HepG2 (cell line): ENCODE results near the gene PSMB3. TPM values are rescaled to one million over a fixed set of nuclear protein-coding genes. Genes with fewer than 3 reads are reported as not detected.

Experiments
- ATAC-seq: fragments of 200-7000 bp; cut with Tn5 transposase; 3 replicates; pipeline ENCODE4 v1.9.1; 2020; ENCODE audit warnings: mild to moderate bottlenecking, moderate library complexity
- BruUV-seq: library from RNA; stranded (reverse); fragments of 400-500 nt; replicated peaks from 2 replicates; lab custom pipeline; 2021; lab: Mats Ljungman, UMichigan
- CTCF ChIA-PET: fragments of 300-600 bp; formaldehyde crosslinking; extraction: SDS; loops from one replicate; lab custom pipeline; 2021; ENCODE audit warnings: low total read pairs, inconsistent platforms, low intra/inter-chr PET ratio; lab: Yijun Ruan, JAX
- POLR2A ChIA-PET: fragments of 350-600 bp; sonication (Branson Sonifier 250); formaldehyde crosslinking; loops from one replicate; lab custom pipeline; 2020; ENCODE audit warnings: antibody characterized with exemption, inconsistent platforms; lab: Yijun Ruan, JAX
- DNase-seq: peaks from one replicate; pipeline ENCODE4 v3.0.0-alpha.2; 2015; ENCODE audit warnings: low spot score
- FAIRE-seq: peaks from 3 replicates; lab custom pipeline; 2011; peaks lifted over from hg19 to GRCh38; lab: Jason Lieb, UNC
- H2AFZ ChIP-seq: one replicate; pipeline ENCODE4 v1.6.1; 2011; ENCODE audit warnings: low read length, inconsistent platforms
- H3K27ac ChIP-seq: fragments of 300-600 bp; 3 replicates; pipeline ENCODE4 v1.8.0; 2011; ENCODE audit warnings: mixed run types, mild to moderate bottlenecking, mixed read lengths, low read length, inconsistent platforms; ENCODE audit not compliant: insufficient read depth; ENCODE audit errors: extremely low read length
- H3K27me3 ChIP-seq, 2 experiments: fragments of 200-600 bp in 1 of 2; 2 replicates in 1 of 2; 3 replicates in 1 of 2; pipeline versions ENCODE4 v1.6.0 to v1.8.0; 2011; ENCODE audit warnings: low read length in 2 of 2, mild to moderate bottlenecking in 2 of 2, moderate library complexity in 2 of 2, inconsistent platforms in 1 of 2; ENCODE audit not compliant: insufficient read depth in 2 of 2, control insufficient read depth in 1 of 2
- H3K36me3 ChIP-seq, 2 experiments: fragments of 200-600 bp in 1 of 2; replicated peaks in 1 of 2; 2 replicates in 1 of 2; 3 replicates in 1 of 2; pipeline versions ENCODE4 v1.5.1 to v1.8.0; 2011; ENCODE audit warnings: low read length in 2 of 2, inconsistent platforms in 1 of 2; ENCODE audit not compliant: insufficient read depth in 2 of 2, control insufficient read depth in 1 of 2
- H3K4me1 ChIP-seq: 2 replicates; pipeline ENCODE4 v1.5.1; 2012; ENCODE audit warnings: low read length, inconsistent platforms; ENCODE audit not compliant: insufficient read depth
- H3K4me2 ChIP-seq: 2 replicates; pipeline ENCODE4 v1.6.0; 2011; ENCODE audit warnings: low read depth, low read length, inconsistent platforms
- H3K4me3 ChIP-seq, 3 experiments: fragments of 200-600 bp in 1 of 3; sonication (generic), shearing (Covaris generic) in 1 of 3; replicated peaks in 1 of 3; 2 replicates each; pipeline ENCODE4 v1.5.1; 2011 to 2016; ENCODE audit warnings: low read length in 3 of 3, inconsistent platforms in 2 of 3, low read depth in 2 of 3, mild to moderate bottlenecking in 2 of 3, control low read depth in 1 of 3, mixed read lengths in 1 of 3; ENCODE audit not compliant: insufficient read depth in 1 of 3
- H3K79me2 ChIP-seq: one replicate; pipeline ENCODE4 v1.6.1; 2011; ENCODE audit warnings: low read length, inconsistent platforms; ENCODE audit not compliant: insufficient read depth
- H3K9ac ChIP-seq: 2 replicates; pipeline ENCODE4 v1.6.0; 2011; ENCODE audit warnings: mild to moderate bottlenecking, low read depth, low read length, inconsistent platforms; ENCODE audit not compliant: insufficient read depth
- H3K9me3 ChIP-seq: 2 replicates; pipeline ENCODE4 v1.5.1; 2012; ENCODE audit warnings: mild to moderate bottlenecking, low read length
- H4K20me1 ChIP-seq: 2 replicates; pipeline ENCODE4 v1.6.0; 2011; ENCODE audit warnings: inconsistent platforms, mild to moderate bottlenecking, low read length, moderate library complexity; ENCODE audit not compliant: insufficient read depth
- JUNB ChIP-seq: sonication (generic); formaldehyde crosslinking; IDR thresholded peaks from 2 replicates; pipeline ENCODE4 v1.8.0; 2022; ENCODE audit warnings: missing genetic modification reagents, mild to moderate bottlenecking, borderline replicate concordance
- MIER3 ChIP-seq: IDR thresholded peaks from 2 replicates; pipeline ENCODE4 v1.6.1; 2016; ENCODE audit warnings: missing compliant biosample characterization, borderline replicate concordance
- RARA ChIP-seq: IDR thresholded peaks from 2 replicates; pipeline ENCODE4 v1.6.1; 2016; ENCODE audit warnings: missing genetic modification reagents, missing compliant biosample characterization
- THAP11 ChIP-seq: IDR thresholded peaks from 2 replicates; pipeline ENCODE4 v1.6.1; 2016; ENCODE audit warnings: missing biosample characterization, missing genetic modification reagents
- ZNF17 ChIP-seq: sonication (generic); formaldehyde crosslinking; IDR thresholded peaks from 2 replicates; pipeline ENCODE4 v1.5.0; 2020; ENCODE audit warnings: mild to moderate bottlenecking, missing genetic modification reagents
- ZNF333 ChIP-seq: sonication (generic); formaldehyde crosslinking; IDR thresholded peaks from 2 replicates; pipeline ENCODE4 v1.4.0; 2020; ENCODE audit warnings: mild to moderate bottlenecking, missing genetic modification reagents, borderline replicate concordance
- ZNF441 ChIP-seq: sonication (generic); formaldehyde crosslinking; IDR thresholded peaks from 2 replicates; pipeline ENCODE4 v1.7.0; 2021; ENCODE audit warnings: missing genetic modification reagents, borderline replicate concordance
- WGBS: methylation state at CpG from one replicate; pipeline ENCODE4 v1.1.6; 2017; ENCODE audit warnings: low lambda C conversion rate; 5-methylcytosine and 5-hydroxymethylcytosine counted together
- in situ Hi-C: cut with HindIII; loops from 2 replicates; pipeline ENCODE4 v1.10.0; 2017; ENCODE audit warnings: low pct_unique_long_range_greater_than_20kb; ENCODE audit not compliant: extremely low pct_ligation_motif_present
- intact Hi-C: fragments of 100-400 bp; cut with micrococcal nuclease; formaldehyde crosslinking; loops from one replicate; pipeline ENCODE4 v1.10.0; 2022; ENCODE audit not compliant: unreplicated experiment
- polyA plus RNA-seq, 8 experiments: library from polyadenylated mRNA; depleted of rRNA in 3 of 8; stranded (reverse) in 7 of 8; unstranded in 1 of 8; fragments of >200 nt; fragmentation: Illumina TruSeq in 4 of 8; extraction: Trizol in 4 of 8; gene quantifications; 2 replicates each; pipeline versions ENCODE4 v1.2.1 to v1.2.3, GENCODE V29; 2011 to 2016; ENCODE audit warnings: low read depth in 4 of 8, missing spikeins in 1 of 8, mixed read lengths in 1 of 8; ENCODE audit not compliant: insufficient read depth in 1 of 8
- total RNA-seq, 5 experiments: library from RNA; depleted of rRNA; stranded (reverse); fragments of >200 nt; fragmentation: Illumina TruSeq; extraction: Trizol; gene quantifications; 2 replicates each; pipeline ENCODE4 v1.2.3, GENCODE V29; 2016; ENCODE audit warnings: low read depth in 1 of 5
- TF ChIP-seq, protein P1 (sequence below): sonication (generic); formaldehyde crosslinking; IDR thresholded peaks from 2 replicates; pipeline ENCODE4 v1.5.0; 2020; ENCODE audit warnings: mild to moderate bottlenecking, missing genetic modification reagents, borderline replicate concordance
- TF ChIP-seq, protein P2 (sequence below): IDR thresholded peaks from 2 replicates; pipeline ENCODE4 v1.6.1; 2012; ENCODE audit warnings: low read depth, low read length, improper control_type of control experiment
- TF ChIP-seq, protein P3 (sequence below): sonication (generic); formaldehyde crosslinking; IDR thresholded peaks from 2 replicates; pipeline ENCODE4 v1.5.0; 2020; ENCODE audit warnings: missing genetic modification reagents
- TF ChIP-seq, protein P4 (sequence below): sonication (generic); formaldehyde crosslinking; IDR thresholded peaks from 2 replicates; pipeline ENCODE4 v1.9.0; 2021; ENCODE audit warnings: missing genetic modification reagents, borderline replicate concordance

The PSMB3 gene
- total and polyA plus RNA-seq, 2 of the 13 experiments (the other 11 are each of a cell fraction or from before 2014, with no cell fraction given) = 366 to 517 TPM

DNA sequence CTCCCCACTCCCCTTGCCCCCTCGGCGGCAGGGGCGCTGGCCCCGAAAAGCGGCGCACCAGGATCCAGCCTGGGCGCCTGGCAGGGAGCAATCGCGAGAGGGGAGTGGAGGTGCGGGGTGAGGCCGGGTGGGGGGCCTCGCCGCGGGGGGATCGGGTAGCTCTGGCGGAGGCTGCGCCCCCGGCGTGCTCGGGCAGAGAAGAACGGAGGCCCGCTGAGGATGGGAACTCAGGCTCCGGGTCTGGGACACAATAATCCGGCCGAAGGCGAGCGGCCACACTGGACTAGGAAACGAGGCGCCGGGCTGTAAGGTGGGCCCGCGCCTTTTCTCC lies 3.7 kb upstream of the PSMB3 start (continued):
- TF ChIP-seq, protein P1, sequence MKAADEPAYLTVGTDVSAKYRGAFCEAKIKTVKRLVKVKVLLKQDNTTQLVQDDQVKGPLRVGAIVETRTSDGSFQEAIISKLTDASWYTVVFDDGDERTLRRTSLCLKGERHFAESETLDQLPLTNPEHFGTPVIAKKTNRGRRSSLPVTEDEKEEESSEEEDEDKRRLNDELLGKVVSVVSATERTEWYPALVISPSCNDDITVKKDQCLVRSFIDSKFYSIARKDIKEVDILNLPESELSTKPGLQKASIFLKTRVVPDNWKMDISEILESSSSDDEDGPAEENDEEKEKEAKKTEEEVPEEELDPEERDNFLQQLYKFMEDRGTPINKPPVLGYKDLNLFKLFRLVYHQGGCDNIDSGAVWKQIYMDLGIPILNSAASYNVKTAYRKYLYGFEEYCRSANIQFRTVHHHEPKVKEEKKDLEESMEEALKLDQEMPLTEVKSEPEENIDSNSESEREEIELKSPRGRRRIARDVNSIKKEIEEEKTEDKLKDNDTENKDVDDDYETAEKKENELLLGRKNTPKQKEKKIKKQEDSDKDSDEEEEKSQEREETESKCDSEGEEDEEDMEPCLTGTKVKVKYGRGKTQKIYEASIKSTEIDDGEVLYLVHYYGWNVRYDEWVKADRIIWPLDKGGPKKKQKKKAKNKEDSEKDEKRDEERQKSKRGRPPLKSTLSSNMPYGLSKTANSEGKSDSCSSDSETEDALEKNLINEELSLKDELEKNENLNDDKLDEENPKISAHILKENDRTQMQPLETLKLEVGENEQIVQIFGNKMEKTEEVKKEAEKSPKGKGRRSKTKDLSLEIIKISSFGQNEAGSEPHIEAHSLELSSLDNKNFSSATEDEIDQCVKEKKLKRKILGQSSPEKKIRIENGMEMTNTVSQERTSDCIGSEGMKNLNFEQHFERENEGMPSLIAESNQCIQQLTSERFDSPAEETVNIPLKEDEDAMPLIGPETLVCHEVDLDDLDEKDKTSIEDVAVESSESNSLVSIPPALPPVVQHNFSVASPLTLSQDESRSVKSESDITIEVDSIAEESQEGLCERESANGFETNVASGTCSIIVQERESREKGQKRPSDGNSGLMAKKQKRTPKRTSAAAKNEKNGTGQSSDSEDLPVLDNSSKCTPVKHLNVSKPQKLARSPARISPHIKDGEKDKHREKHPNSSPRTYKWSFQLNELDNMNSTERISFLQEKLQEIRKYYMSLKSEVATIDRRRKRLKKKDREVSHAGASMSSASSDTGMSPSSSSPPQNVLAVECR (CRISPR knock-in tag) = no peak
- TF ChIP-seq RARA (CRISPR knock-in tag) (no peak), ZNF17 (CRISPR knock-in tag) (no peak), ZNF333 (0 out of 2 replicates have a peak, but pooled peaks have one; percentile 1)

DNA sequence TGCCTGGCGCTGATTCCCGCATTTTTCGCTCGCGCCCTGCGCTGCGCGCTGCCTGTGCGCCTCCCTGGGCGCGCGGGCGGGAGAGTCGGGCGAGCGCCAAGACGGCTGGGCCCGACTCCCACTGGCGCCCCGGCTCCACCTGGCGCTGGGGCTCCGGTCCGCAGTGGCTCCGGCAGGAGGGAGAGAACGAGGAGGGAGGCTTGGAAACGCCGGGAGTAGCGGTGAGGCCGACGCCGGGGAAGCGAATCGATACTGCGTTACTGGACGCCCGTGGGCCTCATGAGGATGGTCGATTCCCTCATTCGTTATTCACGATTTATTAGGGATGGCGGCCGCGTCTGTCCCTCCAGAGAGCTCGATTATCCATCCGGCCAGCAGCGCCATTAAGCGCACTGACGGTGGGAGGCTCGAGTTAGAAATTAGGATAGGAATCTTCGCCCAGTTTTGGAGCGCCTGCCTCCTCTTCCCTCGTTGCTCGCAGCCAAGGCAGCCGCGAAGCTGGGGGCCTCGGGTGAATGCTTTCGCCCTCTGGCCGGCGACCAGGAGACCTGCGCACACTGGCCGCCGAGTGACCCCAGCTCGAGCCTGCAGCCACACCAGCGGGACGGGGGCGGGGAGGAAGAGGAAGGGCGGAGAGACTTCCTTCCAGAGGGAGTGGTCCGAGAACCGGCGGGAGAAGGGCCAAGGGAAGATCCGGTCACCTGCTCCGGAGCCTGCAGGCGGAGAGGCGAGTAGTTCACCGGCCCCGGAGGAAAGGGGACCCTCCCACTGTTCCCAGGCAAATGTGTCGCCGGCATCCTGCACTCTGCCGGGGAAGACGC lies 3.1 kb upstream of the PSMB3 start:
- DNase-seq (peak; percentile 89), ATAC-seq (peak; percentile 32), FAIRE-seq (no peak)
- WGBS = under 1% methylated on average over 40 of the region's 79 CpGs
- POLR2A ChIA-PET = interaction anchor here (0.8 to 4.4 kb wide), 10 partner anchors 15 to 121 kb away, joined by 4 to 57 read pairs (median 6); partner anchors contain the start of genes CISD3 and LASP1
- peak overlapping the region; percentile 68 for H3K9ac ChIP-seq
- TSS peak; percentile 71 for BruUV-seq
- peaks cover 52% of the 10 kb centered on the region for H3K4me1 ChIP-seq
- H3K27me3 ChIP-seq = no peaks in the 10 kb centered on the region; a peak in 1 of 5 replicates
- intact Hi-C loops (loop anchor here (2.0 to 5.0 kb wide), 3 partner anchors 19 to 1358 kb away; partner anchors contain the start of gene CISD3), in situ Hi-C loops (loop anchor here (25.0 kb wide), 1 partner anchor 413 kb away; the partner anchor contains the start of genes ARL5C and PLXDC1)
- H3K9me3 ChIP-seq = no peaks in the 10 kb centered on the region
- H3K27ac ChIP-seq = peak overlapping the region; percentile 68
- CTCF ChIA-PET = no interaction called here
- peaks cover 43% of the 10 kb centered on the region for H3K79me2 ChIP-seq
- H3K36me3 ChIP-seq = peaks cover 0 to 1% of the 10 kb centered on the region in 2 experiments; a peak in 1 of 5 replicates
- no peaks in the 10 kb centered on the region for H4K20me1 ChIP-seq
- no peak overlapping the region for H2AFZ ChIP-seq
- H3K4me2 ChIP-seq = peak overlapping the region; percentile 91
- peak overlapping the region; percentile 82 to 93 (median 84) for H3K4me3 ChIP-seq
- TF ChIP-seq MIER3 (CRISPR knock-in tag) = no peak
- TF ChIP-seq ZNF441 (CRISPR knock-in tag) = peak; percentile 67
- TF ChIP-seq, protein P2, sequence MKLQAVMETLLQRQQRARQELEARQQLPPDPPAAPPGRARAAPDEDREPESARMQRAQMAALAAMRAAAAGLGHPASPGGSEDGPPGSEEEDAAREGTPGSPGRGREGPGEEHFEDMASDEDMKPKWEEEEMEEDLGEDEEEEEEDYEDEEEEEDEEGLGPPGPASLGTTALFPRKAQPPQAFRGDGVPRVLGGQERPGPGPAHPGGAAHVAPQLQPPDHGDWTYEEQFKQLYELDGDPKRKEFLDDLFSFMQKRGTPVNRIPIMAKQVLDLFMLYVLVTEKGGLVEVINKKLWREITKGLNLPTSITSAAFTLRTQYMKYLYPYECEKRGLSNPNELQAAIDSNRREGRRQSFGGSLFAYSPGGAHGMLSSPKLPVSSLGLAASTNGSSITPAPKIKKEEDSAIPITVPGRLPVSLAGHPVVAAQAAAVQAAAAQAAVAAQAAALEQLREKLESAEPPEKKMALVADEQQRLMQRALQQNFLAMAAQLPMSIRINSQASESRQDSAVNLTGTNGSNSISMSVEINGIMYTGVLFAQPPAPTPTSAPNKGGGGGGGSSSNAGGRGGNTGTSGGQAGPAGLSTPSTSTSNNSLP = no peak
- TF ChIP-seq, protein P3, sequence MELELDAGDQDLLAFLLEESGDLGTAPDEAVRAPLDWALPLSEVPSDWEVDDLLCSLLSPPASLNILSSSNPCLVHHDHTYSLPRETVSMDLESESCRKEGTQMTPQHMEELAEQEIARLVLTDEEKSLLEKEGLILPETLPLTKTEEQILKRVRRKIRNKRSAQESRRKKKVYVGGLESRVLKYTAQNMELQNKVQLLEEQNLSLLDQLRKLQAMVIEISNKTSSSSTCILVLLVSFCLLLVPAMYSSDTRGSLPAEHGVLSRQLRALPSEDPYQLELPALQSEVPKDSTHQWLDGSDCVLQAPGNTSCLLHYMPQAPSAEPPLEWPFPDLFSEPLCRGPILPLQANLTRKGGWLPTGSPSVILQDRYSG (CRISPR knock-in tag) = no peak
- TF ChIP-seq THAP11 (CRISPR knock-in tag) = peak; percentile 76; the same call in 1 of the 2 replicates
- no peak; the same call in 1 of the 2 replicates for TF ChIP-seq JUNB
- TF ChIP-seq, protein P4, sequence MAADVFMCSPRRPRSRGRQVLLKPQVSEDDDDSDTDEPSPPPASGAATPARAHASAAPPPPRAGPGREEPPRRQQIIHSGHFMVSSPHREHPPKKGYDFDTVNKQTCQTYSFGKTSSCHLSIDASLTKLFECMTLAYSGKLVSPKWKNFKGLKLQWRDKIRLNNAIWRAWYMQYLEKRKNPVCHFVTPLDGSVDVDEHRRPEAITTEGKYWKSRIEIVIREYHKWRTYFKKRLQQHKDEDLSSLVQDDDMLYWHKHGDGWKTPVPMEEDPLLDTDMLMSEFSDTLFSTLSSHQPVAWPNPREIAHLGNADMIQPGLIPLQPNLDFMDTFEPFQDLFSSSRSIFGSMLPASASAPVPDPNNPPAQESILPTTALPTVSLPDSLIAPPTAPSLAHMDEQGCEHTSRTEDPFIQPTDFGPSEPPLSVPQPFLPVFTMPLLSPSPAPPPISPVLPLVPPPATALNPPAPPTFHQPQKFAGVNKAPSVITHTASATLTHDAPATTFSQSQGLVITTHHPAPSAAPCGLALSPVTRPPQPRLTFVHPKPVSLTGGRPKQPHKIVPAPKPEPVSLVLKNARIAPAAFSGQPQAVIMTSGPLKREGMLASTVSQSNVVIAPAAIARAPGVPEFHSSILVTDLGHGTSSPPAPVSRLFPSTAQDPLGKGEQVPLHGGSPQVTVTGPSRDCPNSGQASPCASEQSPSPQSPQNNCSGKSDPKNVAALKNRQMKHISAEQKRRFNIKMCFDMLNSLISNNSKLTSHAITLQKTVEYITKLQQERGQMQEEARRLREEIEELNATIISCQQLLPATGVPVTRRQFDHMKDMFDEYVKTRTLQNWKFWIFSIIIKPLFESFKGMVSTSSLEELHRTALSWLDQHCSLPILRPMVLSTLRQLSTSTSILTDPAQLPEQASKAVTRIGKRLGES = peak; percentile 69; the same call in 1 of the 2 replicates
